ENCODE results near the gene CYB561. TPM values are rescaled to one million over a fixed set of nuclear protein-coding genes. Genes with fewer than 3 reads are reported as not detected.

The CYB561 gene
- total and polyA plus RNA-seq, 2 experiments from 2014 or later = 13.7 to 30.9 TPM

DNA sequence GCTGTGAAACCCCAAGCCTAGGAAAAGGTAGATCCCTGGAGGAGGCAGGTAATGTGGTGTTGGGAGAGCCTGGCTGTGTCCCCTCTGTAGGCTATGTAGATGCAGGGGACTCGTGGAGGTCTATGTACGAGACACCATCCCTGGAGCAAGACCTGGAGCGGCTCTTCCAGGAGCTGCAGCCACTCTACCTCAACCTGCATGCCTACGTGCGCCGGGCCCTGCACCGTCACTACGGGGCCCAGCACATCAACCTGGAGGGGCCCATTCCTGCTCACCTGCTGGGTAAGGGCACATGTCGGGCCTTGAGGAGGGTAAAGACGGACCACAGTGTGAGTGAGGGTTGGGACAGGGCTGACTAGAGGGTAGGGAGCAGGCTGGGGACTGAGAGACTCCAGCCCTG is 42.7 kb upstream of the CYB561 start (continued):
- TF ChIP-seq, protein P1, sequence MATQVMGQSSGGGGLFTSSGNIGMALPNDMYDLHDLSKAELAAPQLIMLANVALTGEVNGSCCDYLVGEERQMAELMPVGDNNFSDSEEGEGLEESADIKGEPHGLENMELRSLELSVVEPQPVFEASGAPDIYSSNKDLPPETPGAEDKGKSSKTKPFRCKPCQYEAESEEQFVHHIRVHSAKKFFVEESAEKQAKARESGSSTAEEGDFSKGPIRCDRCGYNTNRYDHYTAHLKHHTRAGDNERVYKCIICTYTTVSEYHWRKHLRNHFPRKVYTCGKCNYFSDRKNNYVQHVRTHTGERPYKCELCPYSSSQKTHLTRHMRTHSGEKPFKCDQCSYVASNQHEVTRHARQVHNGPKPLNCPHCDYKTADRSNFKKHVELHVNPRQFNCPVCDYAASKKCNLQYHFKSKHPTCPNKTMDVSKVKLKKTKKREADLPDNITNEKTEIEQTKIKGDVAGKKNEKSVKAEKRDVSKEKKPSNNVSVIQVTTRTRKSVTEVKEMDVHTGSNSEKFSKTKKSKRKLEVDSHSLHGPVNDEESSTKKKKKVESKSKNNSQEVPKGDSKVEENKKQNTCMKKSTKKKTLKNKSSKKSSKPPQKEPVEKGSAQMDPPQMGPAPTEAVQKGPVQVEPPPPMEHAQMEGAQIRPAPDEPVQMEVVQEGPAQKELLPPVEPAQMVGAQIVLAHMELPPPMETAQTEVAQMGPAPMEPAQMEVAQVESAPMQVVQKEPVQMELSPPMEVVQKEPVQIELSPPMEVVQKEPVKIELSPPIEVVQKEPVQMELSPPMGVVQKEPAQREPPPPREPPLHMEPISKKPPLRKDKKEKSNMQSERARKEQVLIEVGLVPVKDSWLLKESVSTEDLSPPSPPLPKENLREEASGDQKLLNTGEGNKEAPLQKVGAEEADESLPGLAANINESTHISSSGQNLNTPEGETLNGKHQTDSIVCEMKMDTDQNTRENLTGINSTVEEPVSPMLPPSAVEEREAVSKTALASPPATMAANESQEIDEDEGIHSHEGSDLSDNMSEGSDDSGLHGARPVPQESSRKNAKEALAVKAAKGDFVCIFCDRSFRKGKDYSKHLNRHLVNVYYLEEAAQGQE (IDR thresholded peaks at IDR 0.05; ENCODE audit: unreplicated experiment) = no peak
- no peak for TF ChIP-seq NANOG (IDR thresholded peaks at IDR 0.05; ENCODE audit: borderline replicate concordance)
- TF ChIP-seq EZH2phosphoT487 (IDR thresholded peaks at IDR 0.05; ENCODE audit: unreplicated experiment) = no peak
- no peak for TF ChIP-seq JUNB (IDR thresholded peaks at IDR 0.05; ENCODE audit: unreplicated experiment)
- no peak for TF ChIP-seq CREB1 (CRISPR knock-in tag; IDR thresholded peaks at IDR 0.05; ENCODE audit: low read depth)

DNA sequence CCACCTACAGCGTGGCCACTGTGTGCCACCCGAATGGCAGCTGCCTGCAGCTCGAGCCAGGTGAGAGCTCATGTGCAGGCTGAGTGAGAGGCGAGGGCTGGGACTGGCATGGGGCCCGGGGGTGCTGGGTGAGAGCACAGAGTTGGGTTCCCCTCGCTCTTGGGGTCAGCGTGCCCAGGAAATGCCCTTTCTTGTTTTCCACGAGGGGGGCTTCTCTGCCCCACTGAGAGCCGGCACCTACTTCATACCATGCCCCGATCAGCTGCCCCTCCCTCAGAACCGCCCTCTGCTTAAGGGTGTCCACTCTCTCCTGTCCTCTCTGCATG is 40.9 kb upstream of the CYB561 start:
- ATAC-seq (no peak), DNase-seq (ENCODE audit: low spot score) (no peak)
- no peak overlapping the region for H2AFZ ChIP-seq
- Mint-ChIP-seq H3K4me1 (peaks cover 6% of the 10 kb centered on the region; the same call in 2 of the 3 replicates), H3K4me3 (no peak overlapping the region), H3K36me3 (ENCODE audit: low read depth) (no peaks in the 10 kb centered on the region; the same call in 2 of the 3 replicates), H3K27me3 (ENCODE audit: insufficient read depth, low read depth, poor library complexity) (peaks cover 9% of the 10 kb centered on the region), H3K9me3 (no peaks in the 10 kb centered on the region), H3K27ac (no peak overlapping the region)
- H3K4me2 ChIP-seq = no peak overlapping the region
- no peaks in the 10 kb centered on the region for H3K27me3 ChIP-seq (ENCODE audit: insufficient read depth)
- H3K4me1 ChIP-seq (ENCODE audit: insufficient read depth) = no peaks in the 10 kb centered on the region
- no peaks in the 10 kb centered on the region for H3K79me2 ChIP-seq (replicated peaks; ENCODE audit: insufficient read depth)
- no peaks in the 10 kb centered on the region for H3K9me2 ChIP-seq (ENCODE audit: insufficient read depth)
- no peaks in the 10 kb centered on the region for H4K20me1 ChIP-seq (replicated peaks; ENCODE audit: insufficient read depth)
- H3K27ac ChIP-seq (ENCODE audit: low read depth) = no peak overlapping the region
- no peaks in the 10 kb centered on the region for H3F3A ChIP-seq (replicated peaks; ENCODE audit: low read depth)
- H3K4me3 ChIP-seq = no peak overlapping the region
- H3K36me3 ChIP-seq (ENCODE audit: insufficient read depth) = no peaks in the 10 kb centered on the region
- TF ChIP-seq, protein P2, sequence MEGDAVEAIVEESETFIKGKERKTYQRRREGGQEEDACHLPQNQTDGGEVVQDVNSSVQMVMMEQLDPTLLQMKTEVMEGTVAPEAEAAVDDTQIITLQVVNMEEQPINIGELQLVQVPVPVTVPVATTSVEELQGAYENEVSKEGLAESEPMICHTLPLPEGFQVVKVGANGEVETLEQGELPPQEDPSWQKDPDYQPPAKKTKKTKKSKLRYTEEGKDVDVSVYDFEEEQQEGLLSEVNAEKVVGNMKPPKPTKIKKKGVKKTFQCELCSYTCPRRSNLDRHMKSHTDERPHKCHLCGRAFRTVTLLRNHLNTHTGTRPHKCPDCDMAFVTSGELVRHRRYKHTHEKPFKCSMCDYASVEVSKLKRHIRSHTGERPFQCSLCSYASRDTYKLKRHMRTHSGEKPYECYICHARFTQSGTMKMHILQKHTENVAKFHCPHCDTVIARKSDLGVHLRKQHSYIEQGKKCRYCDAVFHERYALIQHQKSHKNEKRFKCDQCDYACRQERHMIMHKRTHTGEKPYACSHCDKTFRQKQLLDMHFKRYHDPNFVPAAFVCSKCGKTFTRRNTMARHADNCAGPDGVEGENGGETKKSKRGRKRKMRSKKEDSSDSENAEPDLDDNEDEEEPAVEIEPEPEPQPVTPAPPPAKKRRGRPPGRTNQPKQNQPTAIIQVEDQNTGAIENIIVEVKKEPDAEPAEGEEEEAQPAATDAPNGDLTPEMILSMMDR (conservative IDR thresholded peaks at IDR 0.05; ENCODE audit: low read depth in 2 of 2) = no peak
- TF ChIP-seq NANOG (IDR thresholded peaks at IDR 0.05; ENCODE audit: borderline replicate concordance) = no peak
- TF ChIP-seq, protein P3, sequence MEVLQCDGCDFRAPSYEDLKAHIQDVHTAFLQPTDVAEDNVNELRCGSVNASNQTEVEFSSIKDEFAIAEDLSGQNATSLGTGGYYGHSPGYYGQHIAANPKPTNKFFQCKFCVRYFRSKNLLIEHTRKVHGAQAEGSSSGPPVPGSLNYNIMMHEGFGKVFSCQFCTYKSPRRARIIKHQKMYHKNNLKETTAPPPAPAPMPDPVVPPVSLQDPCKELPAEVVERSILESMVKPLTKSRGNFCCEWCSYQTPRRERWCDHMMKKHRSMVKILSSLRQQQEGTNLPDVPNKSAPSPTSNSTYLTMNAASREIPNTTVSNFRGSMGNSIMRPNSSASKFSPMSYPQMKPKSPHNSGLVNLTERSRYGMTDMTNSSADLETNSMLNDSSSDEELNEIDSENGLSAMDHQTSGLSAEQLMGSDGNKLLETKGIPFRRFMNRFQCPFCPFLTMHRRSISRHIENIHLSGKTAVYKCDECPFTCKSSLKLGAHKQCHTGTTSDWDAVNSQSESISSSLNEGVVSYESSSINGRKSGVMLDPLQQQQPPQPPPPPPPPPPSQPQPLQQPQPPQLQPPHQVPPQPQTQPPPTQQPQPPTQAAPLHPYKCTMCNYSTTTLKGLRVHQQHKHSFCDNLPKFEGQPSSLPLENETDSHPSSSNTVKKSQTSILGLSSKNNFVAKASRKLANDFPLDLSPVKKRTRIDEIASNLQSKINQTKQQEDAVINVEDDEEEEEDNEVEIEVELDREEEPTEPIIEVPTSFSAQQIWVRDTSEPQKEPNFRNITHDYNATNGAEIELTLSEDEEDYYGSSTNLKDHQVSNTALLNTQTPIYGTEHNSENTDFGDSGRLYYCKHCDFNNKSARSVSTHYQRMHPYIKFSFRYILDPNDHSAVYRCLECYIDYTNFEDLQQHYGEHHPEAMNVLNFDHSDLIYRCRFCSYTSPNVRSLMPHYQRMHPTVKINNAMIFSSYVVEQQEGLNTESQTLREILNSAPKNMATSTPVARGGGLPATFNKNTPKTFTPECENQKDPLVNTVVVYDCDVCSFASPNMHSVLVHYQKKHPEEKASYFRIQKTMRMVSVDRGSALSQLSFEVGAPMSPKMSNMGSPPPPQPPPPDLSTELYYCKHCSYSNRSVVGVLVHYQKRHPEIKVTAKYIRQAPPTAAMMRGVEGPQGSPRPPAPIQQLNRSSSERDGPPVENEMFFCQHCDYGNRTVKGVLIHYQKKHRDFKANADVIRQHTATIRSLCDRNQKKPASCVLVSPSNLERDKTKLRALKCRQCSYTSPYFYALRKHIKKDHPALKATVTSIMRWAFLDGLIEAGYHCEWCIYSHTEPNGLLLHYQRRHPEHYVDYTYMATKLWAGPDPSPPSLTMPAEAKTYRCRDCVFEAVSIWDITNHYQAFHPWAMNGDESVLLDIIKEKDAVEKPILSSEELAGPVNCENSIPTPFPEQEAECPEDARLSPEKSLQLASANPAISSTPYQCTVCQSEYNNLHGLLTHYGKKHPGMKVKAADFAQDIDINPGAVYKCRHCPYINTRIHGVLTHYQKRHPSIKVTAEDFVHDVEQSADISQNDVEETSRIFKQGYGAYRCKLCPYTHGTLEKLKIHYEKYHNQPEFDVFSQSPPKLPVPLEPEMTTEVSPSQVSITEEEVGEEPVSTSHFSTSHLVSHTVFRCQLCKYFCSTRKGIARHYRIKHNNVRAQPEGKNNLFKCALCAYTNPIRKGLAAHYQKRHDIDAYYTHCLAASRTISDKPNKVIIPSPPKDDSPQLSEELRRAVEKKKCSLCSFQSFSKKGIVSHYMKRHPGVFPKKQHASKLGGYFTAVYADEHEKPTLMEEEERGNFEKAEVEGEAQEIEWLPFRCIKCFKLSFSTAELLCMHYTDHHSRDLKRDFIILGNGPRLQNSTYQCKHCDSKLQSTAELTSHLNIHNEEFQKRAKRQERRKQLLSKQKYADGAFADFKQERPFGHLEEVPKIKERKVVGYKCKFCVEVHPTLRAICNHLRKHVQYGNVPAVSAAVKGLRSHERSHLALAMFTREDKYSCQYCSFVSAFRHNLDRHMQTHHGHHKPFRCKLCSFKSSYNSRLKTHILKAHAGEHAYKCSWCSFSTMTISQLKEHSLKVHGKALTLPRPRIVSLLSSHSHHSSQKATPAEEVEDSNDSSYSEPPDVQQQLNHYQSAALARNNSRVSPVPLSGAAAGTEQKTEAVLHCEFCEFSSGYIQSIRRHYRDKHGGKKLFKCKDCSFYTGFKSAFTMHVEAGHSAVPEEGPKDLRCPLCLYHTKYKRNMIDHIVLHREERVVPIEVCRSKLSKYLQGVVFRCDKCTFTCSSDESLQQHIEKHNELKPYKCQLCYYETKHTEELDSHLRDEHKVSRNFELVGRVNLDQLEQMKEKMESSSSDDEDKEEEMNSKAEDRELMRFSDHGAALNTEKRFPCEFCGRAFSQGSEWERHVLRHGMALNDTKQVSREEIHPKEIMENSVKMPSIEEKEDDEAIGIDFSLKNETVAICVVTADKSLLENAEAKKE (CRISPR knock-in tag; IDR thresholded peaks at IDR 0.05) = no peak
- TF ChIP-seq ETS1 (IDR thresholded peaks at IDR 0.05) = no peak
- TF ChIP-seq STAT1 (IDR thresholded peaks at IDR 0.05; ENCODE audit: unreplicated experiment) = no peak
- no peak for TF ChIP-seq ZNF114 (CRISPR knock-in tag; IDR thresholded peaks at IDR 0.05)
- TF ChIP-seq ZNF331 (CRISPR knock-in tag; IDR thresholded peaks at IDR 0.05; ENCODE audit: low read depth) = no peak

All from GM23338 (cell line).